Germinal center (tissue), 1 donor: ENCODE data around the gene EHBP1.

Experiments used
- DNase-seq: peaks from one replicate; pipeline ENCODE4 v3.0.0; 2012; ENCODE audit warnings: mixed read lengths, low spot score

Gene EHBP1

DNA sequence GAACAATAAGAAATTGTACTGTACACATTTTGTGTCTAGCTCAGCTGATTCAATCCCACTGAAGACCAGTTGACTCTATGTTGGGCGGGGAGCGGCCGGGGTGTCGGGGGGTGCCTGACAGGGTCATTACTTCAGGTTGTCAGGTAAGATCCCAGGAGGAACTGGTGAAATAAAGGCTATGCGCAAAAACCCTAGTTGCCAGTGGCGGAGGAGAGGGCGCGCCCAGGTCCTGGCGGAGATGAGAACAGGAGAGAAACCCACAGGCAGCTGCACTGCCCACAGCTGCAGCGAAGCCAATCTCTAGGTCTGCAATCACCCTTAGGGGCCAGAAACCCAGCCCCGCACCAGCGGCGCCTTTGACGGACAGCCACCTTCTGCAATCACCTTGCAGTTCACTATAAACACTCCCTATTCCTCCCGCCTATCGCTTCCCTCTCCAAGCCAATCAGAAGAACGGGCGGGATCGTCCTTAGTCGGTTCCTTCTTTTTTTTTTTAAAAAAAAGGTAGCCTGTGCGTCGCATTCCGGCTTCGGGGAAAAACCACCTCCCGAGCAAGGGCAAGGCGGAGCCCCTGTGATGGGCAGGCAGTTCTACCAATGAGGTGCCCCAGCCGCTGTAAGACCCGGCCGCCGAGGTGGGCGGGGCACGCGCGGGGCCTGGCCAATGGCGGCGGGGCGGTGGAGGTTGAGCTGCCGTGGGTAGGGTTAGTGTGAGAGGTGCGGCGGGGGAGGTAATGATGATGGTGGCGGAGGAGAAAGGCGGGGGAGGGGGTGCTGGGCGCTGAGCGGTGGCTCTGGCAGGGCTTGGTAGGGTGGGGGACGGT lies at the start of gene EHBP1:
TSS of gene EHBP1 (plus strand) at position 707 of the 823 bp plus-strand sequence. CDS start 1,479 bp downstream, outside the sequence.
- peak; percentile 100 for DNase-seq

DNA sequence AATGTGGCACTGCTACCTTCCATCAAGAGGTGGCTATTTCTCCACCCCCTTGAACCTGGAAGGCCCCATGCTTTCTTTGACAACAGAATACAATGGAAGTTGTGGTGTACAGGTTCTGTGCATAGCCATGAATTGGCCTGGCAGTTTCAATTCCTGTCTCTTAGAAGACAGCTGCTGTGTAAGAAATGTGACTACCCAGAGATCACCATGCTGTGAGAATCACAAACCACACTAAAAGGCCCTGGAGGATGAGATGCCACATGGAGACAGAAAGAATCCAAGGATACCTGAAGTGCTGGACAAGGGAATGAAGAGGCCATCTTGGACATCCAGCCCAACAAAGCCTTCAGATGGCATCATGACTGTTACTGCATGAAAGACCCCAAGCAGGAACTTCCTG lies 47.7 kb upstream of the EHBP1 start:
- no peak for DNase-seq

DNA sequence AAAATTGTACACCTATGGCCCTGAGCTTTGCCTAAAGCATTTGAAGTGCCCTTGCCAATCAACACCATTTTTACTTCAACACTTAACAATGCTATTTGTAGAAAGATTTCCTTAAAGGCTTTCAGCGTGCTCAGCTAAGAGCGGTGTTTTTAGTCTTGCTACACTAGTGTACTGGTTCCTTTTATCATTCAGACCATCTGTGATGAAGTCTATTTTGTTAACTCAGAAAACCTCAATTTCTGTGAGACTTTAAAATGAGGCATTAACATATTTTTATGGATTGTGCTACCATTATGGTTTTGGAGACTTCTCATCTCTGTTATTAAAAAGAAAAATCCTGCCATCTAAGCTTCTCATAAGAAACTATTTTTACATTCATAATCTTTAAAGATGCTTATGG lies 46.6 kb upstream of the EHBP1 start:
- no peak for DNase-seq

DNA sequence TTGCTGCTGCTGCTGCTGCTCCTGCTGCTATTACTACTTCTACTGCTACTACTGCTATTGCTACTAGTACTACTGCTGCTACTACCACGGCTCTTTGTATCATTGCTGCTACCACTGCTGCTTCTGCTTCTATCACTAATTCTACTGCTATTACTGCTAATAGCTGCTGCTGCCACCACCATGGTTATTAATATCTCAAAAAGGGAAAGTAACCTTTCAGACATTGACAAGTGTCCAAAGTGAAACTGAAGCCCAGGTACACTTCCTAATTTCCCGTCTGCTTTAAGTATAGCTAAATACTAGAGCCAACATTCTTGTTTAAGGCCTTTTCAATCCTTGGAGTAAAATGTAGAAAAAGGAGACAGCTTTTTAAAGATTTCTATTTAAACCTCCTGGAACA lies 45.4 kb upstream of the EHBP1 start:
- no peak for DNase-seq

DNA sequence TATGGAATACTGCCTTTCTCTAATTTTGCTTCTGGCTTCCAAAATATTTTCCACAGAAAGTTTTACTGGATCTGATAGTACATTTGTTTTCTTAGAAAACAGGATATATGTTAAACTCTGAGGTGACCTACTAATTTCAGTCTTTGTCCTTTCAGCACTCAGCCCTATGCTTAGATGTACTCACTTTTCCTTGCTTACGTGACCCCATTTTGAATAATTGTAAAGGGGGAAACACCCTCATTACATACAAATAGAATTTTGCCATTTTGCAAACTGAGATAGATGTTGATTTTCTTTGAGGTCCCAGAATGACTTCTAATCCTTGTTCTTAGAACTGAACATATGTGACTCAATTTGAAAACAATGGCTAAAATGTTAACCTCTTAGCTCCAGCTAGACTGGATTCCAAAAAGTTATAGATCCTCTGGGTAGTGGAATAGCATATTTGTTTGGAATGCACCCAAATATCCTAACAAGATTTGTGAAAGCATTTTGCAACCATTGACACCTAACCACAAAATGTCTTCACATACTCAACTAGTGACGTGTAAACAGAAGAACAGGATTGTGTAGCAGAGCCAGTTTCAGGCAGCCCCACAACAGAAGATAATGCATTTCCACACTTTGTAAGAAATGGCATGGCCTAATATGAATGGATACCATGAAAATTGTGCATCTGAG lies 44.8 kb upstream of the EHBP1 start:
- no peak for DNase-seq

DNA sequence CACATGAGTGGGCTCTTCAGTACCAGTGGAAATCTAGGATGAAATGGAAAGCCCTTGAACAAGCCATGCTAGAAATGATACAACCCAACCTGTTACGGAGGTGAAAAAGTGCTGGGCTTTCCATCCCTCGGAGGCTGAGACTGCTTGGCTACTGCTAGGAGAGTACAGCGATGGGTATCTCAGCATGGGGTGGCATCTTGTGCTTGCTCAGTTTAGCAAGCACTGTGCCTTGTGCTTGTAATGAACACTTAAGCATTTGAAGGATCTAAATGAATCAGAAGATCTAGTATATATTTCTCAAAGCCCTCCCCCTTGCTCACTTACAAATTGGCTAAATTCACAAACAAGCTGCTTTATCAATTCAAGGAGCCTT lies 44.3 kb upstream of the EHBP1 start:
- DNase-seq: no peak

DNA sequence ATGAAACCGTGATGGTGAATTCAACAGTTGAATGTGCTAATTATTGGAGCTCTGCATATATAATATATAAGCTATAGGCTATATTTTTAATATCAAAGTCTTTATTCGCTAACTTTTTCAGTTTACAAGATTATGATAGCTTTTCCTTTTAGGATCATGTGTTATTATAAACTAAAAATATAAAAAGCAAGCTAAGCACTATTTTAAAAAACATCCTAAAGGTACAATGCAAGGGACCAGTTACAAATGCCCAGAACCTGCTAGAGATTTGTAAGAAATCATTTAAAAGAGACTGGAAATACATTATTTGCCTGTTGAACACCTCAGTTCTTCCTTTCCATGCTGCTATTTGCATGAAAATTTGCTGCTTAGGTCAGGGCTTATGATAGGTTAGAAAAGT lies 43.4 kb upstream of the EHBP1 start:
- no peak for DNase-seq

DNA sequence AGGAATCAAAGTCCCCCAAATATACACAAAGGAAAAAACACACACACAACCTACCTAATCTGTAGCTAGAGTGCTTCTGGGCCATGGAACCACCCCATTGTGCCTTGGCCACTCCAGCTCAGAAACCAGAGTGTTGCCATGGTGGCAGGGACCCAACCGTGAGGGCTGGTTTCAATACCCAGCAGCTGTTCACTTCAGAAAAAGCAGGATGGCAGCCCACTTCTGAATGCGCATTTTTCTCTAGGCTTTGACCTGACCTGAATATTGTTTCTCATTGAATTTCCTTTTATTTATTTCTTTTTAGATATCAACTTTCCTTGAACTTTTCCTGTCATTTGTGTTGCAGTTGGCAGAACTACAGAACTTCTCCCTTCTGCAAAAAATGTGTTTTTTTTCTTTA lies 43.0 kb upstream of the EHBP1 start:
- DNase-seq: no peak

DNA sequence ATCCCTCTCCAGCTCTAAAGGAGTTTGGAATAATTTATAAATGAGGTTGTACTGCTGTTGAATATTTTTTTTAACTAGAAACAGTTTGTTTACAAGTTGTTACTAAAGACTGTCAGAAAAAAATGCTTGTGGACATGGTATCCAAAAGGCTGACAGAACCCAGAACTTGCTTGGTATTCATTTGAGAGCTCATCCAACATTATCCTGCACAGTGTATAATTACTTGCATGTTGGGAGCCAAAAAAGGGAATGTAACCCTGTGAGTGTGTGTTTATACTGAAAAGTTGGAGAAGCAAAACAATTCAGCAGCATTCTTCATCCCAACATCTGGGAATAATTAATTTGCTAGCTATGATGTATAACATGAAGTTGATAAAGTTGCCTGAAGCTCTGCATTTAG lies 42.1 kb upstream of the EHBP1 start:
- no peak for DNase-seq

DNA sequence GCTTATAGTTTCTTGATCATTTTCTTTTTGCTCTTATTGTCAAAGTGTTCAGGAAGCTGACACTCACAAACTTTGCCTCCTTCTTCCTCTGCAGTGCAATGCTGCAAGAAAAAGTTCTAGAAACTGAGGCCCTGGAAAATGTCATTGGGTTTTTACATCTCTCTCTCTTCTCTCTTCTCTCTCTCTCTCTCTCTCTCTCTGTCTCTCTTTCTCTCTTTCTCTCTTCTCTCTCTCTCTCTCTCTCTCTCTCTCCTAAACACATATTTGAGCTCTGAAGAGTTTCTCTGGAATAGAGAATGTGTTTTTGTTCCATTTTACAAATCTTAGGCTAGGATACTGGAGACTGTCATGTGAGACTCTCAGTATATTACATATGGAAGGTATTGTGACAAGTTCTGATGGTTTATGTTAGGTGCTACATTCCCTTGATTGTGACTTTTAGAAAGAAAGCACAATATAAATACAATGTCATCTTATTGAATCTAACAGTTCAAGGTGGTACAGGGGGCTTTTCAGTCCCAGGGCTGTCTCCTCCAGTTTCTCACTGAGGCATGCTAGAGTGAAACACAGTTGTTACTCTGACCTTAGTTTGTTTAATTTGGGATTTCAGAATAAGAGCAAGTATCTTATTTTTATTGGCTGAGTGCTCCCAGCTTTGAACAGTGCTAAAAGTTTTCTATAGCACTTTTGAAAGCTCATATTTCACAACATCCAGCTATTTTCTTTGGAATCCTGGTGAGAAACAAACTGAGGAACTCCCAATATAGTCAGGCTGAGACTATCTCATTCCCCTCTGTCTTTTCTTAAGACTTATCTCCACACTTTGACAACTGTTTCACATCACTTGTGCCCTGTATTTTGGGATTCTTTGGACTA lies 41.4 kb upstream of the EHBP1 start:
- no peak for DNase-seq

DNA sequence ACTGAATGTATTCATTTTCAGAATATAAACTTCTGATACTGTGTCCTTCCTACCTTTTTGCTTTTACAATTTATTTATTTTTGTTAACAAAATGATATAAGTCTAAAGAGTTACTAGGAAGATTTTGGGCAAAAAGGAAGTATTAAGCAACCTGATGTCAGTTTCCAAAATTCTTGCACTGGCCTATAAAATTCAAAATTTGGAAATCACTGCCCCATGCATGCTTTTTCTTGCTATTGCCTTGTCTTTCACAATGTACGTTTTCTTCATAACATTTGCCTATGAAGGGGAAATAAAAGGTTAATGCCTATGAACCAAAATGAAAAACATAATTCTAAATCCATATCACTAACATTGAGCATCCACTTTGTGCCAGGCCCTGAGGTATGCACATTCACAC lies 40.1 kb upstream of the EHBP1 start:
- no peak for DNase-seq

DNA sequence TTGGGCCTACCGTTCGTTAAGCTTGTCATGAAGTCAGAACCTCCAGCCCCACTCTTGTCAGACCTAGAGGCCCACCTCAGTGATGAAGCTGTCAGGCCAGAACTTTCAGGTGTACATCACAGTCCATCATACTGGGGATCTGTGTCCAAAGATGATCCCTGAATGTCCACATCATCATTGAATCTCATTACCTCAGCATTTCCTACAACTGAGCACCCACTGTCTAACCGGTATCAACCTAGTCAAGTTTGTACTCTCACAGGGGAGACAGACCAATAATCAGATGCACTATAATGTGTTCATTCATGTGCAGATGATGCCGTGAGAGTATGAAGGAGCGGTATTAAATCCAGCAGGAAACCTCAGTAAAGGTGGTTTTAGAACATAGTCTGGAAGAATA lies 36.3 kb upstream of the EHBP1 start:
- no peak for DNase-seq

DNA sequence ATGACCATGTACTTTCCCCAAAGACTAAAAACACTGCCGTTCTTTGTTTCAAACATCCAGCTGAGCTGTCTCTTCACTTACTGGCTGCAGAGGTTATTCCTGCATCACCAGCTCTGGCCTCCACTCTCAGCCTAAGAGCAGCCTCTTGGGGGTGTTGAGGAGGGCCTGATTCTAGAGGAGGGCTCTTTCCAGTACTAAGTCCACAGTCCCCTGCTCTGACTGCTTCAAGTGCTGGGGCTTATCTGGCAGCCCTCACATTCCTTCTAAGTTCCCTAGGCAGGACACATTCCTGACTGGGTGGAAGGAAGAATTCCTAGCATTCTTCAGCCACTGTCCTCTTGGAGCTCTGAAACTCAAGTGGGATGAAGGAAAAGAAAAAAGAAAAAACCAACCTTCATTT lies 32.9 kb upstream of the EHBP1 start:
- no peak for DNase-seq

DNA sequence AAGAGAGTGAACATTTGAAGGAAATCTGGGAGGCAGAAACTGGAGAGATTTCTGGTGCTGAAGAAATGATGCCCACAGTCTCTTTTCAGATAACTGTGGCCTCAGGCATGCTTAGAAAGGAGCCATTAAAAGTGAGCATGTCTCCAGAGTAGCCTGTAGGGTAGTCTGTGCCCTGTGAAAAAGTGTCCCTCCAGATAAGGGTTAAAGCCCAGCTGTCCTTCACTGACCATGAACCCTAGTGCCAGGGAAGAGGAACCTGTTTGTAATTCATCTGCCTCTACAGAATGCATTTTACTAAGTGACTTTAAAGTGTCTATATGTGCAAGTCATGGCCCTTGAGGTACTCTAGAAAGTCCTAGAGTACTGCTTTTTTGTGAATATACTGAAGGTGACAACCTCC lies 30.5 kb upstream of the EHBP1 start:
- DNase-seq: no peak

DNA sequence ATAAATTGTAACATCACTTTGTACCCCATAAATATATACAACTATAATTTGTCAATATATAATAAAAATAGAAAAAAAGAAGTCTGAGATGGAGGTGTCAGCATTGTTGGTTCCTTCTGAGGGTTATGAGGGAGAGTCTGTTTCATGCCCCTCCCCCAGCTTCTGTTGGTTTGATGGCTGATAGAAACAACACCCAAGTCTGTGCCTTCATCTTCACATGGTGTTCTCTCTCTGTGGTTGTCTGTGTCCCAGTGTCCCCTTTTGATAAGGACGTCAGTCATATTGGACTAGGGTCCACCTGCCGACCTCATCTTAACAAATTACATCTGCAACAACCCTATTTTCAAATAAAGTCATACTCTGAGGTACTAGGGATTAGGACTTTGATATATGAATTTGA lies 20.3 kb upstream of the EHBP1 start:
- no peak for DNase-seq

DNA sequence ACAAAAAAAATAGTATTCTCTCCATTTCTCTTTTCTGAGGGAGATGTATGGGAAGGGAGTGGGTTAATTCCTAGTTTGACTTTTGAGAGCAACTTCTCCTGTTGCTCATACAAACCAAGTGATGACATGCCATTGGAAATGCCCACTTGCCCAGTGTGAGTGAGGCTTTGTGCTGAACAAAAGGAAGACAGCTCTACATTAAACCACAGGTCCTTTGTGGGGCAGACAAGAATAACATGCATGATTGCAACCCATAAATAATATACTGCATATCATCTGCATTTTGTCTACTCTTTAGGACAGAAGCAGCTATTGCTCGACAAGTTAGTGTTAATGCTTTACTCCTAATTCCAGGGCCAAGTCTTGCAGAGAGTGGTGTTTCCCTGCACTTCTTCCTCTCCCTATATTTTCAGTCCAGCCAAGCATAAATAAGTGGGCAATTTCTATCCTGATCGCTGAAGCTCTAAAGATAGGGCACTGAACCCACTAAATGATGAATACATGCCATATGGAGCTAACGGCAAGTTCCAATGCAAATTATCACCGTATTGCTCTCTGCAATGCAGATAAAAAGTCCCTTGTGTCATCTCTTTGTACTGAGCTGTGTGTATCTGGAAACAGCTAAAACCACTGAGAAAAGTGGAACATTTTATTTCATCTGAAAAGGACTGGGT lies 19.4 kb upstream of the EHBP1 start:
- DNase-seq: no peak

DNA sequence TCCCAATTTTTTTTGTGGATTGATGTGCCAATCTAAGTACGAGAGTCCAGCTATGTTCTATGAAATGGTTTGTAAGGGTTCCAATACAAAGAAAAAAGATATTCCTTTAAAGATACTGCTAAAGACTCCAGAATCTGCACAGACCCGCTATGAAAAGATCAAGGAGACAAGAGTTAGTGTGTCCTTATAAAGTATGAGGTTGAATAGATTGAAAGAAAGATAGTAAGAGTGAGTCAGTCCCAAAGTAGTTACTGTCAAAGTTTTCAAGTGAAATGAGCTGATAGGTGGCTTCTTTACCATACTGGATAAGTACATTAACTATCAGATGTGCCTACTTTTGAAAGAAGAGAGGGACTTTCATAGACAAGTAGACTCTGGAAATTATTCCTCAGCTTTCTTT lies 17.9 kb upstream of the EHBP1 start:
- DNase-seq: no peak

DNA sequence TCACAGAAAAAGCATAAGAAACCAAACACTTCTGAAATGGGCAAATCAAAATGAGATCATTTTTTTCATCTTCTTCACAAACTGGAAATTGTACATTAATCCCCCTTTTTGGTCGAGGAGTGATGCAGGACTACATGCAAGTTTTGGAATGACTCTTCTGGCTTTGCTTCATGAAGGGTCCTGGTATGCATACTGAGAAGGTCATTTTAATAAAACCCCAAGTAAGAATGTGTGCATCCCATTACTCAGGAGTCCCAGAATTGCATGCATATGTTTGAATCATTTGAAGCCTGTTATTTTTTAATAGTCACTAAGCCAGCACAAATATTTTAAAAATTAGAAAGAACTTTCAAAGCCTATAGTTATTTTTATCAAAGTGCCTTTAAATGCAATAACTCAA lies 16.7 kb upstream of the EHBP1 start:
- no peak for DNase-seq

DNA sequence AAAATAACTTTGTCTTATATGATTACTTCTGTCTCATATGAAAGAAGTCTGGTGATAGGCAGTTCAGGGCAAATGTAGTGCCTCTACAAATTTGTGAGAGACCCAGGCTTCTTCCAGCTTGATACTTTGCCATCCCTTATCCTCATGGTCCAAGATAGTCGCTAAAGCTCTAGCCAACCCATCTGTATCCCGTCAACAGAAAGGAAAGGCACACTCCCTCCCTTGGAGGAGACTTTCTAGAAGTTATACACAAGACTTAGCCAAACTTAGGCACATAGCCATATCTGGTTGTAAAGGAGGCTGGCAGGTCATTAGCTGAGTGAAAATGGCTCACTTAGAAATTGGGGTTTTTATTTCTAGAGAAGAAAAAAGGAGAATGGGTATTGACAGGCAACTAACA lies 14.3 kb upstream of the EHBP1 start:
- no peak for DNase-seq

DNA sequence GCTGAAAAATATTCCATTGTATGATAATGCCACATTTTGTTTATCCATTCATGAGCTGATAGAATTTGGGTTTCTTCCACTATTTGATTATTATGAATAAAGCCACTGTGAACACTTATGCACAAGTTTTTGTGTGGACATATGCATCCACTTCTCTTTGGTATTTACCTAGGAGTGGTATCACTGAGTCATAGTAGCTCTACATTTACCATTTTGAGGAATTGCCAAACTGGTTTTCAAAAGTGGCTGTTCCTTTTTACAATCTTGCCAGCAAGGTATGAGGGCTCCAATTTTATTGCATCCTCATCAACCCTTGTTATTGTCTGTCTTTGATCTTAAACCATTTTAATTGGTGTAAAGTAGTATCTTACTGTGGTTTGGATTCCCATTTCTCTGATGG lies 13.3 kb upstream of the EHBP1 start:
- DNase-seq: no peak

DNA sequence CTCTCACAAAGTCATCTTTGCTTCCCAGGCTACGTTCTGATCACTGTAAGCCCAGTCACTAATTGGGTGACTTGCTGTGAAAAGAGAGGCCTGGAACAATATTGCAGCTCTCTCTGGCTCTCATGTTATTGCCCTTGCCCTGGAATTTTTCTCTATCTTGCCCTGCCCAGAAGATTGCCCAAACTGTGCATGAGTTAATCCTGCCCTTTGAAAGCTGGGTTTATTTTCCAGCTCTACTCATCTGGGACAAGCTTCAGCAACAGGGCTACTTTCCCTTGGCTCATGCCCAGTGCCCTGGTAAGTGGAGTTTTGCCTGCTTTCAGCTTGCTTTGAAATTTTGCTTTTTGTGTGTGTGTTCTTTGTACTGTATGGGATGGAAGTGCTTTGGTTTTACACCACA lies 6.9 kb upstream of the EHBP1 start:
- DNase-seq: no peak

DNA sequence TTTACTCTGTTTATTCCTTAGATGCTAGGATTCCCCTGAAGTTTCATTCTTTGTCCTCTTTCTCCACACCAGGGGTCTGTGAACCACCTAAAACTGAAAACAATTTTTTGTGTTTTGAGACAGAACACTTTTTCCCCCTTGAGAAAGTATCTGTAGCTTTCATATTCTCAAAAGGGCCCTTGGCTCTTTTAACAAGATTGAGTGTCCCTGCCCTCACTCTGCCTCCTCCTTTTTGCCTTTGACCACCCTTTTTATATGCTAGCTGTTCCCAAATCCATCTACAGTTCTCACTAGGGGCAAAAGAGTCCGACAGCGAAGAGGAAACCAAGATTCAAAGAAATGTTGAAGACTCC lies 883 bp upstream of the EHBP1 start:
- no peak for DNase-seq
